B cell (primary cell): Measurements from ENCODE around the gene SRRM3. TPM values are rescaled to one million over a fixed set of nuclear protein-coding genes. Genes with fewer than 3 reads are reported as not detected.
"Not testable (repeated sequence)": the region's sequence is repeated elsewhere in the genome, so short reads cannot be mapped to it uniquely, and the experiment has no call there.

Experiments used
- ATAC-seq: fragments of 200-7000 bp; cut with Tn5 transposase; one replicate; pipeline ENCODE4 v1.10.0; 2021; ENCODE audit warnings: low read depth, mild to moderate bottlenecking, moderate number of reproducible peaks, moderate library complexity
- CTCF ChIA-PET: fragments of 350-600 bp; sonication (Branson Sonifier 250); formaldehyde crosslinking; loops from one replicate; lab custom pipeline; 2021; ENCODE audit warnings: antibody characterized with exemption, inconsistent platforms; lab: Charles Lee
- POLR2A ChIA-PET: fragments of 350-600 bp; sonication (Branson Sonifier 250); formaldehyde crosslinking; loops from one replicate; lab custom pipeline; 2021; ENCODE audit warnings: antibody characterized with exemption; lab: Charles Lee
- DNase-seq: peaks from one replicate; pipeline ENCODE4 v3.0.0; 2013
- H2AFZ ChIP-seq: 2 replicates; pipeline ENCODE4 v1.6.1; 2012; ENCODE audit warnings: mild to moderate bottlenecking, low read depth, low read length; ENCODE audit not compliant: insufficient read depth, poor library complexity, severe bottlenecking
- H3K27ac ChIP-seq, 2 donors: 1 replicate in 1 of 2; 2 replicates in 1 of 2; pipeline ENCODE4 v1.5.1; 2012 to 2013; ENCODE audit warnings: low read length in 2 of 2, mild to moderate bottlenecking in 2 of 2, moderate library complexity in 1 of 2
- H3K27me3 ChIP-seq, 4 experiments: fragments of 200-600 bp in 1 of 4; sonication (generic) in 1 of 4; replicated peaks in 1 of 4; 1 replicate in 2 of 4; 2 replicates in 2 of 4; pipeline versions ENCODE4 v1.6.1 to v1.7.0; 2013 to 2016; ENCODE audit warnings: low read length in 3 of 4, mild to moderate bottlenecking in 2 of 4, mixed read lengths in 1 of 4, moderate library complexity in 1 of 4; ENCODE audit not compliant: insufficient read depth in 4 of 4, control insufficient read depth in 3 of 4; ENCODE audit errors: control extremely low read depth in 1 of 4
- H3K36me3 ChIP-seq, 2 experiments: replicated peaks in 1 of 2; 1 replicate in 1 of 2; 2 replicates in 1 of 2; pipeline versions ENCODE4 v1.6.1 to v1.7.1; 2013; ENCODE audit warnings: low read length in 1 of 2; ENCODE audit not compliant: insufficient read depth in 2 of 2, control insufficient read depth in 1 of 2; ENCODE audit errors: control extremely low read depth in 1 of 2, extremely low read depth in 1 of 2
- H3K4me1 ChIP-seq, 2 donors: fragments of 200-600 bp in 1 of 2; sonication (generic) in 1 of 2; 1 replicate in 1 of 2; 2 replicates in 1 of 2; pipeline versions ENCODE4 v1.5.1 to v1.6.1; 2013 to 2017; ENCODE audit warnings: low read length in 2 of 2; ENCODE audit not compliant: control insufficient read depth in 2 of 2, insufficient read depth in 2 of 2
- H3K4me2 ChIP-seq: replicated peaks from 2 replicates; pipeline ENCODE3; 2012; ENCODE audit warnings: mild to moderate bottlenecking, low read depth, low read length; ENCODE audit not compliant: poor library complexity, severe bottlenecking
- H3K4me3 ChIP-seq, 5 experiments: fragments of 200-600 bp in 1 of 5; sonication (generic) in 1 of 5; 1 replicate in 3 of 5; 2 replicates in 2 of 5; pipeline versions ENCODE4 v1.5.1 to v1.7.0; 2011 to 2016; ENCODE audit warnings: low read length in 4 of 5, mild to moderate bottlenecking in 4 of 5, low read depth in 2 of 5, control low read depth in 1 of 5, moderate library complexity in 1 of 5; ENCODE audit not compliant: insufficient read depth in 1 of 5; ENCODE audit errors: control extremely low read depth in 1 of 5, extremely low read depth in 1 of 5
- H3K79me2 ChIP-seq: fragments of 200-600 bp; sonication (generic); one replicate; pipeline ENCODE4 v1.6.0; 2016; ENCODE audit warnings: low read length; ENCODE audit not compliant: control insufficient read depth, insufficient read depth
- H3K9ac ChIP-seq: fragments of 200-600 bp; sonication (generic); 2 replicates; pipeline ENCODE4 v1.6.1; 2017; ENCODE audit warnings: mild to moderate bottlenecking, low read length, moderate library complexity
- H3K9me3 ChIP-seq, 3 donors: one replicate each; pipeline versions ENCODE4 v1.6.1 to v1.7.1; 2013; ENCODE audit warnings: low read length in 2 of 3; ENCODE audit not compliant: control insufficient read depth in 2 of 3, insufficient read depth in 1 of 3; ENCODE audit errors: control extremely low read depth in 1 of 3
- H4K20me1 ChIP-seq: 2 replicates; pipeline ENCODE4 v1.6.0; 2012; ENCODE audit warnings: mild to moderate bottlenecking, low read length; ENCODE audit not compliant: insufficient read depth, control insufficient read depth, poor library complexity, severe bottlenecking
- H3K27ac Mint-ChIP-seq: one replicate; pipeline ENCODE4 v1.8.0; 2021; ENCODE audit warnings: mixed read lengths
- H3K27me3 Mint-ChIP-seq: one replicate; pipeline ENCODE4 v1.8.0; 2021; ENCODE audit warnings: mixed read lengths
- H3K4me1 Mint-ChIP-seq: one replicate; pipeline ENCODE4 v1.8.0; 2021; ENCODE audit warnings: mixed read lengths
- H3K4me3 Mint-ChIP-seq: one replicate; pipeline ENCODE4 v1.8.0; 2021; ENCODE audit warnings: mixed read lengths
- H3K9me3 Mint-ChIP-seq: one replicate; pipeline ENCODE4 v1.8.0; 2022; ENCODE audit warnings: mixed read lengths; ENCODE audit not compliant: insufficient read depth
- EZH2 ChIP-seq: IDR thresholded peaks from 2 replicates; pipeline ENCODE4 v1.6.1; 2012; ENCODE audit warnings: borderline replicate concordance, low read depth, mild to moderate bottlenecking, moderate library complexity, low read length; ENCODE audit not compliant: insufficient read depth, poor library complexity, severe bottlenecking
- WGBS: methylation state at CpG from one replicate; pipeline ENCODE4 v1.1.5; 2013; ENCODE audit warnings: missing lambda C conversion rate; ENCODE audit not compliant: insufficient coverage; 5-methylcytosine and 5-hydroxymethylcytosine counted together
- intact Hi-C: fragments of 100-400 bp; cut with micrococcal nuclease; formaldehyde crosslinking; loops from one replicate; pipeline ENCODE4 v1.10.0; 2022
- polyA plus RNA-seq: library from polyadenylated mRNA; depleted of rRNA; stranded (reverse); fragments of >200 nt; gene quantifications from 2 replicates; pipeline ENCODE4 v1.2.3, GENCODE V29; 2012
- total RNA-seq, 2 donors: library from RNA; stranded (reverse); fragments of 120-200 nt in 1 of 2; gene quantifications; 1 replicate in 1 of 2; 2 replicates in 1 of 2; pipeline versions ENCODE4 v1.2.3 to v1.2.4, GENCODE V29; 2013 to 2022
- TF ChIP-seq, protein P1 (sequence below): fragments of 200-600 bp; IDR thresholded peaks from one replicate; pipeline ENCODE4 v1.8.0; 2022; ENCODE audit warnings: antibody characterized with exemption, mild to moderate bottlenecking

SRRM3 gene
- total and polyA plus RNA-seq, 2 donors (not counting 1 experiment from before 2014, with no cell fraction given) = not detected

DNA sequence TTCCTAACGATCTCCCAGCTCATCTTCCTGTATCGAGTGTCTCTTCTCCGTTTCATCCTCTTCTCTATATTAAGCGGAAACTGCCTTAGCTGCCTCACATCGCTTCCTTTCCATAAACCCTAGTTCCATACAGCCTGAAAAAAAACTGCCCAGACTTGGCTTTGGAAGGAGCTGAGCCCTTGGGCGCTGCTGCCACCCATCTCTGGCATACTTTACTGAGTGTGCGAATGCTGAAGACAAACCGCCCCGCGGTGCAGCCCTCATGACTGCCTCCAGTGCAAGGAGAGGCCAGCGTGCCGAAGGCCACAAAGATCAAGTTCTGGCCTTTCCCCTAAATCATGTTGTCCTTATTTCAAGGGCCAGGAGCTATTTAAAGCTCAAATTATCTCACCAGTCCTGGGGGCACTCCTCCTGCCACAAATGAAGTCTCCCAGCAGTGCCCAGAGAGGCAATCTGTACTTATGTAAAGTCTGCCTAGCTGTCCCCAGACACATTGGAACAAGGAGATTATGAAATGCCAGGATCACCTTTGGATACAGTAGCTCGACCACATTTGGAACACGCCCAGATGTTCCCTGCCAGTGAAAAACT, 131.9 kb downstream of the SRRM3 start:
- 92% methylated on average over 12 of the region's 14 CpGs for WGBS
- ChIA-PET CTCF (interaction anchor here (0.9 kb wide), 1 partner anchor 11 kb away, joined by 3 read pairs; no protein-coding TSS in a partner anchor), POLR2A (no interaction called here)
- Mint-ChIP-seq H3K27me3 (no peaks in the 10 kb centered on the region), H3K27ac (no peak overlapping the region), H3K4me3 (no peak overlapping the region), H3K9me3 (no peaks in the 10 kb centered on the region), H3K4me1 (peaks cover 48% of the 10 kb centered on the region)
- Histone ChIP-seq H3K4me2 (no peak overlapping the region), H3K9ac (no peak overlapping the region), H3K79me2 (peaks cover 92% of the 10 kb centered on the region), H3K4me1 (peaks cover 8 to 19% of the 10 kb centered on the region in 2 donors), H3K27ac (no peak overlapping the region), H3K36me3 (peaks cover 0 to 38% of the 10 kb centered on the region in 2 experiments), H2AFZ (no peak overlapping the region), H4K20me1 (peaks cover 96% of the 10 kb centered on the region), H3K4me3 (no peak overlapping the region), H3K9me3 (no peaks in the 10 kb centered on the region), H3K27me3 (no peaks in the 10 kb centered on the region)
- DNase-seq (no peak), ATAC-seq (no peak)
- intact Hi-C loops = no loop called here
- no peak for TF ChIP-seq EZH2

DNA sequence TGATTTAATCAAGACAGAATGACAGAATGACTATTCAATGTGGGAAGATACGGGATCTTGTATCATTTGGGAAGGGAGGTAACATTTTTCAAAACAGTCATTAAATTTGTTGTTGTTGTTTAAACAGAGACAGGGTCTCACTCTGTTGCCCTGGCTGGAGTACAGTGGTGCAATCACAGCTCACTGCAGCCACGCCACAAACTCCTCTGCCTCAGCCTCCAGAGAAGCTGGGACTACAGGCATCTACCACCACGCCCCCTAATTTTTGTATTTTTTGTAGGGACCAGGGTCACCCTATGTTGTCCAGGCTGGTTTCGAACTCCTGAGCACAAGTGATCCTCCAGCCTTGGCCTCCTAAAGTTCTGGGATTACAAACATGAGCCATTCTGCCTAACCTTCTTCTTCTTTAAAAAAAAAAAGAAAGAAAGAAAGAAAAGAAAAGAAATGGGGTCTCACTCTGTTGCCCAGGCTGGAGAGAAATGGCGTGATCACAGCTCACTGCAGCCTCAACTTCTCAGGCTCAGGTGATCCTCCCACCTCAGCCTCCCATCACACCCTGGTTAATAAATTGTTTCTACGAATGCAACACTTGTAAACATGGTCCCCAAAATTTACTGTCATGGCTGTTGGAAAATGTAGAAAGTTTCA, 132.7 kb downstream of the SRRM3 start:
- Mint-ChIP-seq H3K4me1 (peaks cover 46% of the 10 kb centered on the region), H3K9me3 (no peaks in the 10 kb centered on the region), H3K4me3 (no peak overlapping the region), H3K27ac (no peak overlapping the region), H3K27me3 (no peaks in the 10 kb centered on the region)
- TF ChIP-seq EZH2 = no peak
- TF ChIP-seq, protein P1, sequence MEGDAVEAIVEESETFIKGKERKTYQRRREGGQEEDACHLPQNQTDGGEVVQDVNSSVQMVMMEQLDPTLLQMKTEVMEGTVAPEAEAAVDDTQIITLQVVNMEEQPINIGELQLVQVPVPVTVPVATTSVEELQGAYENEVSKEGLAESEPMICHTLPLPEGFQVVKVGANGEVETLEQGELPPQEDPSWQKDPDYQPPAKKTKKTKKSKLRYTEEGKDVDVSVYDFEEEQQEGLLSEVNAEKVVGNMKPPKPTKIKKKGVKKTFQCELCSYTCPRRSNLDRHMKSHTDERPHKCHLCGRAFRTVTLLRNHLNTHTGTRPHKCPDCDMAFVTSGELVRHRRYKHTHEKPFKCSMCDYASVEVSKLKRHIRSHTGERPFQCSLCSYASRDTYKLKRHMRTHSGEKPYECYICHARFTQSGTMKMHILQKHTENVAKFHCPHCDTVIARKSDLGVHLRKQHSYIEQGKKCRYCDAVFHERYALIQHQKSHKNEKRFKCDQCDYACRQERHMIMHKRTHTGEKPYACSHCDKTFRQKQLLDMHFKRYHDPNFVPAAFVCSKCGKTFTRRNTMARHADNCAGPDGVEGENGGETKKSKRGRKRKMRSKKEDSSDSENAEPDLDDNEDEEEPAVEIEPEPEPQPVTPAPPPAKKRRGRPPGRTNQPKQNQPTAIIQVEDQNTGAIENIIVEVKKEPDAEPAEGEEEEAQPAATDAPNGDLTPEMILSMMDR = no peak
- ChIA-PET POLR2A (no interaction called here), CTCF (interaction anchor here (0.9 kb wide), 1 partner anchor 12 kb away, joined by 3 read pairs; no protein-coding TSS in a partner anchor)
- H3K79me2 ChIP-seq = peaks cover 94% of the 10 kb centered on the region
- no peak overlapping the region for H2AFZ ChIP-seq
- H3K4me2 ChIP-seq = no peak overlapping the region
- no peaks in the 10 kb centered on the region for H3K9me3 ChIP-seq
- DNase-seq (no peak), ATAC-seq (no peak)
- no peaks in the 10 kb centered on the region for H3K27me3 ChIP-seq
- H3K9ac ChIP-seq = no peak overlapping the region
- H3K4me1 ChIP-seq = peaks cover 8 to 19% of the 10 kb centered on the region in 2 donors
- peaks cover 0 to 35% of the 10 kb centered on the region in 2 experiments for H3K36me3 ChIP-seq
- H4K20me1 ChIP-seq = peaks cover 96% of the 10 kb centered on the region
- H3K27ac ChIP-seq = no peak overlapping the region
- intact Hi-C loops = no loop called here
- no peak overlapping the region for H3K4me3 ChIP-seq
- WGBS = 100% methylated on average over 1 of the region's 6 CpGs

GRCh38 chr7:76335417-76335816, 133.7 kb downstream of the SRRM3 start:
- H3K9ac ChIP-seq, intact Hi-C loops, CTCF ChIA-PET, H3K4me3 Mint-ChIP-seq, H2AFZ ChIP-seq, ATAC-seq, DNase-seq, H3K4me2 ChIP-seq, H3K27ac ChIP-seq, H3K27ac Mint-ChIP-seq, H3K9me3 Mint-ChIP-seq, H3K27me3 Mint-ChIP-seq, H3K9me3 ChIP-seq, H3K27me3 ChIP-seq, H3K4me3 ChIP-seq: not testable (repeated sequence)
- H3K79me2 ChIP-seq = peaks cover 98% of the 10 kb centered on the region
- POLR2A ChIA-PET = interaction anchor here (0.5 to 0.6 kb wide), 2 partner anchors 19 to 51 kb away, joined by 5 to 6 read pairs; no protein-coding TSS in a partner anchor
- peaks cover 98% of the 10 kb centered on the region for H4K20me1 ChIP-seq
- H3K4me1 ChIP-seq = peaks cover 8 to 19% of the 10 kb centered on the region in 2 donors
- WGBS = no CpG with 5 or more reads among the region's 2 CpGs
- H3K4me1 Mint-ChIP-seq = peaks cover 49% of the 10 kb centered on the region
- H3K36me3 ChIP-seq = peaks cover 0 to 27% of the 10 kb centered on the region in 2 experiments
